NCI-H82 treated with DMSO at 0.1 percent for 48 hours (cell line): ENCODE results near the gene SZRD1.

ENCODE experiments used
- DNase-seq: peaks from one replicate; lab custom pipeline; 2025; ENCODE audit not compliant: unreplicated experiment; lab: John Stamatoyannopoulos, UW

SZRD1 gene

GRCh38 chr1:16436946-16437474 lies 70.0 kb downstream of the SZRD1 start, which contains the start of gene SPATA21:
SPATA21 (minus strand) TSS chr1:16437424; CDS start chr1:16431371, 6,053 bp downstream.
- no peak for DNase-seq

- DNase-seq = no peak
Observed at GRCh38 chr1:16438516-16438915, 71.5 kb downstream of the SZRD1 start.

- no peak for DNase-seq
Observed at GRCh38 chr1:16438924-16439323, 71.9 kb downstream of the SZRD1 start.

- no peak for DNase-seq
Observed at GRCh38 chr1:16440131-16440469, 73.1 kb downstream of the SZRD1 start.

- DNase-seq = peak; percentile 85
Observed at GRCh38 chr1:16440470-16441281, 73.6 kb downstream of the SZRD1 start, which contains the start of gene NECAP2. NECAP2 (plus strand) TSS chr1:16440724; CDS start chr1:16440762, 38 bp downstream.

GRCh38 chr1:16441282-16441665 lies 74.2 kb downstream of the SZRD1 start:
- DNase-seq = no peak

- DNase-seq = no peak
Observed at GRCh38 chr1:16442265-16442664, 75.2 kb downstream of the SZRD1 start.

- DNase-seq = no peak
Observed at GRCh38 chr1:16442941-16443340, 75.9 kb downstream of the SZRD1 start.

GRCh38 chr1:16443975-16444770 lies 77.1 kb downstream of the SZRD1 start:
- no peak for DNase-seq

- no peak for DNase-seq
Observed at GRCh38 chr1:16445052-16445451, 78.0 kb downstream of the SZRD1 start.

GRCh38 chr1:16446116-16446515 lies 79.1 kb downstream of the SZRD1 start:
- no peak for DNase-seq

- no peak for DNase-seq
Observed at GRCh38 chr1:16447641-16448040, 80.6 kb downstream of the SZRD1 start.
